22Rv1 (cell line): ENCODE results near the gene PCDHA13.

ENCODE experiments used
- ZFX ChIP-seq: fragments of 450-650 bp; IDR thresholded peaks from 2 replicates; pipeline ENCODE4 v1.6.1; 2017; ENCODE audit warnings: antibody characterized with exemption, borderline replicate concordance
- TF ChIP-seq, protein P1 (sequence below): fragments of 450-650 bp; IDR thresholded peaks from 2 replicates; pipeline ENCODE4 v1.5.1; 2017; ENCODE audit warnings: mild to moderate bottlenecking

DNA sequence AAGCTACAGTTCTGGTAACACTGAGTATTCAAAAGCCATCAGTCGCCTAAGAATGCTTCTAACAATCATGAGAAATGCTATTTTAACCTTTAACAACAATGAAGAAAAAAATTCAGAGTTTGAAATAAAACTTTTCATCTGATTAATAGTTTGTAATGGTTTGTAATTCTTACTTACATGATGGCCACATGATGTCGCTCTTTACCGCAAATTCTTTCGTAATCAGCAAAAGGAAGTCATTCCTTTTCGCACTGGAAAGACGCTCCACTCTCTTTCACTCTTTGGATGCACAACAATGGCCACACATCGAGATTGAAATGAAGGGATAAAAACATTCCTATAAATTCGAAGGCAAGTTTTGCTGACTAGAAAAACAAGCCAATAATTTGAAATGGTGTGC is 47.9 kb upstream of the PCDHA13 start, which contains the start of gene PCDHA7:
- TF ChIP-seq, protein P1, sequence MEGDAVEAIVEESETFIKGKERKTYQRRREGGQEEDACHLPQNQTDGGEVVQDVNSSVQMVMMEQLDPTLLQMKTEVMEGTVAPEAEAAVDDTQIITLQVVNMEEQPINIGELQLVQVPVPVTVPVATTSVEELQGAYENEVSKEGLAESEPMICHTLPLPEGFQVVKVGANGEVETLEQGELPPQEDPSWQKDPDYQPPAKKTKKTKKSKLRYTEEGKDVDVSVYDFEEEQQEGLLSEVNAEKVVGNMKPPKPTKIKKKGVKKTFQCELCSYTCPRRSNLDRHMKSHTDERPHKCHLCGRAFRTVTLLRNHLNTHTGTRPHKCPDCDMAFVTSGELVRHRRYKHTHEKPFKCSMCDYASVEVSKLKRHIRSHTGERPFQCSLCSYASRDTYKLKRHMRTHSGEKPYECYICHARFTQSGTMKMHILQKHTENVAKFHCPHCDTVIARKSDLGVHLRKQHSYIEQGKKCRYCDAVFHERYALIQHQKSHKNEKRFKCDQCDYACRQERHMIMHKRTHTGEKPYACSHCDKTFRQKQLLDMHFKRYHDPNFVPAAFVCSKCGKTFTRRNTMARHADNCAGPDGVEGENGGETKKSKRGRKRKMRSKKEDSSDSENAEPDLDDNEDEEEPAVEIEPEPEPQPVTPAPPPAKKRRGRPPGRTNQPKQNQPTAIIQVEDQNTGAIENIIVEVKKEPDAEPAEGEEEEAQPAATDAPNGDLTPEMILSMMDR: no peak
- no peak for TF ChIP-seq ZFX
